Mucosa of descending colon (tissue), 3 donors: ENCODE results near the gene SYCE1L. TPM values are rescaled to one million over a fixed set of nuclear protein-coding genes. Genes with fewer than 3 reads are reported as not detected.
"Not testable (repeated sequence)": the region's sequence is repeated elsewhere in the genome, so short reads cannot be mapped to it uniquely, and the experiment has no call there.

Experiments used
- ATAC-seq: fragments of 200-7000 bp; cut with Tn5 transposase; one replicate; pipeline ENCODE4 v1.9.1; 2020; ENCODE audit warnings: mild to moderate bottlenecking, moderate library complexity
- DNase-seq, 3 donors: peaks; one replicate each; pipeline ENCODE4 v3.0.0-alpha.2; 2020
- H3K36me3 ChIP-seq: fragments of 200-600 bp; one replicate; pipeline ENCODE4 v1.8.0; 2021; ENCODE audit warnings: low read depth, mild to moderate bottlenecking
- H3K4me1 ChIP-seq: fragments of 200-600 bp; one replicate; pipeline ENCODE4 v1.8.0; 2021; ENCODE audit warnings: low read depth, mild to moderate bottlenecking
- H3K4me3 ChIP-seq: fragments of 200-600 bp; one replicate; pipeline ENCODE4 v1.8.0; 2021; ENCODE audit warnings: mild to moderate bottlenecking
- H3K9me3 ChIP-seq: fragments of 200-600 bp; one replicate; pipeline ENCODE4 v1.8.0; 2021; ENCODE audit warnings: mild to moderate bottlenecking
- CTCF ChIP-seq: fragments of 200-600 bp; IDR thresholded peaks from one replicate; pipeline ENCODE4 v1.8.0; 2022; ENCODE audit warnings: antibody characterized with exemption, mild to moderate bottlenecking
- intact Hi-C, 2 donors: fragments of 100-400 bp; cut with DNase I in 1 of 2; cut with micrococcal nuclease in 1 of 2; formaldehyde crosslinking; loops; one replicate each; pipeline versions ENCODE4 v1.11.0 to v1.11.1; 2022; cut with DNase I, micrococcal nuclease
- total RNA-seq, 3 donors: library from RNA; stranded (reverse); fragmentation: NEBNext Ultra II Directional in 2 of 3; extraction: Animal tissue kit (Norgen Biotek cat#: 25700) in 2 of 3; gene quantifications; one replicate each; pipeline versions ENCODE4 v1.2.1 to v1.2.4, GENCODE V29; 2021 to 2023
- donor health status: DM: no; HTN: no; CAD: no; lungs with moderate emphysema.
- donor health status: DM: no; HTN: no; CAD: no.
- donor health status: DM: no; HTN: yes; CAD: no.

SYCE1L gene
- total RNA-seq, 3 donors from 2014 or later: 1.7 to 6.3 (median 2.7) TPM

- intact Hi-C loops: no loop called here
- ATAC-seq (no peak), DNase-seq (no peak)
- no peak for TF ChIP-seq CTCF
- Histone ChIP-seq H3K36me3 (no peaks in the 10 kb centered on the region), H3K9me3 (no peaks in the 10 kb centered on the region), H3K4me3 (no peak overlapping the region), H3K4me1 (no peaks in the 10 kb centered on the region)
Observed at GRCh38 chr16:77183137-77183536, 16.1 kb upstream of the SYCE1L start.

GRCh38 chr16:77186298-77186697 is 12.9 kb upstream of the SYCE1L start:
- intact Hi-C loops, ATAC-seq, DNase-seq: not testable (repeated sequence)

GRCh38 chr16:77190190-77190477 is 9.1 kb upstream of the SYCE1L start:
- no peak for DNase-seq
- H3K36me3 ChIP-seq: peaks cover 9% of the 10 kb centered on the region
- H3K4me3 ChIP-seq: peak overlapping the region; percentile 67
- intact Hi-C loops: no loop called here
- no peaks in the 10 kb centered on the region for H3K9me3 ChIP-seq
- H3K4me1 ChIP-seq: peaks cover 11% of the 10 kb centered on the region
- no peak for TF ChIP-seq CTCF
- no peak for ATAC-seq

More at GRCh38 chr16:77186298-77186697, 12.9 kb upstream of the SYCE1L start:
- not testable (repeated sequence) for H3K36me3 ChIP-seq, H3K4me1 ChIP-seq, H3K4me3 ChIP-seq, H3K9me3 ChIP-seq

GRCh38 chr16:77190478-77191258 is 8.5 kb upstream of the SYCE1L start, which contains the start of gene MON1B:
Gene MON1B, plus strand, starts transcription at chr16:77191190. Its CDS starts 296 bp downstream, at chr16:77191486.
- peaks cover 13% of the 10 kb centered on the region for H3K36me3 ChIP-seq
- DNase-seq: peak; percentile 95 to 99 (median 98)
- intact Hi-C loops: no loop called here

GRCh38 chr16:77191259-77191969 is 7.8 kb upstream of the SYCE1L start:
- ATAC-seq (no peak), DNase-seq (peak; percentile 42 to 73 (median 62))
- TF ChIP-seq CTCF: no peak
- H3K9me3 ChIP-seq: no peaks in the 10 kb centered on the region
- intact Hi-C loops: no loop called here
- peaks cover 13% of the 10 kb centered on the region for H3K36me3 ChIP-seq
- H3K4me1 ChIP-seq: peaks cover 11% of the 10 kb centered on the region
- peak overlapping the region; percentile 67 for H3K4me3 ChIP-seq

More at GRCh38 chr16:77190478-77191258, 8.5 kb upstream of the SYCE1L start, which contains the start of gene MON1B:
- no peak for TF ChIP-seq CTCF
- Histone ChIP-seq H3K4me1 (peaks cover 11% of the 10 kb centered on the region), H3K9me3 (no peaks in the 10 kb centered on the region), H3K4me3 (peak within 1 kb of the TSS; percentile 67)
- peak; percentile 97 for ATAC-seq

- peaks cover 13% of the 10 kb centered on the region for H3K36me3 ChIP-seq
- intact Hi-C loops: no loop called here
Observed at GRCh38 chr16:77193377-77193776, 5.8 kb upstream of the SYCE1L start.

More at GRCh38 chr16:77193377-77193776, 5.8 kb upstream of the SYCE1L start:
- no peaks in the 10 kb centered on the region for H3K9me3 ChIP-seq
- TF ChIP-seq CTCF: no peak
- peaks cover 11% of the 10 kb centered on the region for H3K4me1 ChIP-seq
- no peak for DNase-seq
- H3K4me3 ChIP-seq: no peak overlapping the region
- no peak for ATAC-seq
